IMR-90 (cell line): Measurements from ENCODE around the gene POLG2. TPM values are rescaled to one million over a fixed set of nuclear protein-coding genes. Genes with fewer than 3 reads are reported as not detected.

Experiments
- ATAC-seq: fragments of 200-7000 bp; cut with Tn5 transposase; 2 replicates; pipeline ENCODE4 v1.9.1; 2020; ENCODE audit warnings: low read depth, mild to moderate bottlenecking, moderate library complexity
- BruUV-seq: library from RNA; stranded (reverse); fragments of 400-500 nt; replicated peaks from 2 replicates; lab custom pipeline; 2021; lab: Mats Ljungman, UMichigan
- CTCF ChIA-PET: fragments of 300-600 bp; formaldehyde crosslinking; extraction: SDS; loops from one replicate; lab custom pipeline; 2021; ENCODE audit warnings: antibody characterized with exemption; lab: Yijun Ruan, JAX
- POLR2A ChIA-PET: fragments of 300-600 bp; sonication (Branson Sonifier 250); formaldehyde crosslinking; loops from one replicate; lab custom pipeline; 2022; ENCODE audit warnings: antibody characterized with exemption; ENCODE audit not compliant: unreplicated experiment; lab: Charles Lee
- DNase-seq: peaks from one replicate; pipeline ENCODE4 v3.0.0; 2013
- H2AFZ ChIP-seq: replicated peaks from 2 replicates; pipeline ENCODE3; 2013; ENCODE audit warnings: low read length, mild to moderate bottlenecking; ENCODE audit not compliant: poor library complexity
- H2AK5ac ChIP-seq: 2 replicates; pipeline ENCODE4 v1.6.1; 2013; ENCODE audit warnings: low read depth, low read length, inconsistent platforms
- H2AK9ac ChIP-seq: replicated peaks from 2 replicates; pipeline ENCODE3; 2013; ENCODE audit warnings: mild to moderate bottlenecking, low read depth, low read length, moderate library complexity; ENCODE audit not compliant: poor library complexity
- H2BK120ac ChIP-seq: 2 replicates; pipeline ENCODE4 v1.6.1; 2013; ENCODE audit warnings: low read depth, low read length, inconsistent platforms
- H2BK15ac ChIP-seq: 3 replicates; pipeline ENCODE4 v1.6.1; 2013; ENCODE audit warnings: low read depth, low read length, inconsistent platforms
- H2BK20ac ChIP-seq: 2 replicates; pipeline ENCODE4 v1.6.1; 2013; ENCODE audit warnings: low read depth, mild to moderate bottlenecking, inconsistent platforms, low read length, moderate library complexity
- H2BK5ac ChIP-seq: 2 replicates; pipeline ENCODE4 v1.6.1; 2013; ENCODE audit warnings: mild to moderate bottlenecking, low read depth, low read length, inconsistent platforms; ENCODE audit not compliant: poor library complexity, severe bottlenecking
- H3K14ac ChIP-seq: replicated peaks from 2 replicates; pipeline ENCODE4 v1.6.1; 2013; ENCODE audit warnings: low read depth, low read length, inconsistent platforms
- H3K18ac ChIP-seq: 2 replicates; pipeline ENCODE4 v1.6.1; 2013; ENCODE audit warnings: low read depth, low read length, control low read depth
- H3K23ac ChIP-seq: 2 replicates; pipeline ENCODE4 v1.6.1; 2013; ENCODE audit warnings: low read depth, low read length, inconsistent platforms
- H3K27ac ChIP-seq: 2 replicates; pipeline ENCODE4 v1.5.1; 2013; ENCODE audit warnings: mild to moderate bottlenecking, control low read depth, low read length; ENCODE audit not compliant: insufficient read depth
- H3K27me3 ChIP-seq: 2 replicates; pipeline ENCODE4 v1.6.1; 2013; ENCODE audit warnings: low read length; ENCODE audit not compliant: control insufficient read depth, insufficient read depth
- H3K36me3 ChIP-seq: 2 replicates; pipeline ENCODE4 v1.6.1; 2013; ENCODE audit warnings: low read length, mixed read lengths; ENCODE audit not compliant: control insufficient read depth, insufficient read depth
- H3K4ac ChIP-seq: 2 replicates; pipeline ENCODE4 v1.6.1; 2013; ENCODE audit warnings: low read depth, low read length, inconsistent platforms
- H3K4me1 ChIP-seq: 2 replicates; pipeline ENCODE4 v1.6.1; 2013; ENCODE audit warnings: low read length, mixed read lengths; ENCODE audit not compliant: control insufficient read depth, insufficient read depth
- H3K4me2 ChIP-seq: 2 replicates; pipeline ENCODE4 v1.6.1; 2013; ENCODE audit warnings: low read depth, mild to moderate bottlenecking, control low read depth, low read length, moderate library complexity
- H3K4me3 ChIP-seq: 2 replicates; pipeline ENCODE4 v1.5.1; 2013; ENCODE audit warnings: low read depth, mild to moderate bottlenecking, control low read depth, low read length, moderate library complexity; ENCODE audit not compliant: insufficient read depth
- H3K56ac ChIP-seq: 2 replicates; pipeline ENCODE4 v1.6.1; 2013; ENCODE audit warnings: low read length, inconsistent platforms; ENCODE audit not compliant: insufficient read depth; ENCODE audit errors: extremely low read depth
- H3K79me1 ChIP-seq, 2 experiments: 2 replicates each; pipeline ENCODE4 v1.6.1; 2013; ENCODE audit warnings: low read length in 2 of 2, inconsistent platforms in 1 of 2, low read depth in 1 of 2
- H3K9ac ChIP-seq: 2 replicates; pipeline ENCODE4 v1.6.1; 2013; ENCODE audit warnings: low read depth, low read length, control low read depth
- H3K9me1 ChIP-seq: 2 replicates; pipeline ENCODE4 v1.6.1; 2013; ENCODE audit warnings: low read length, inconsistent platforms; ENCODE audit not compliant: insufficient read depth
- H3K9me3 ChIP-seq: 2 replicates; pipeline ENCODE4 v1.6.1; 2013; ENCODE audit warnings: low read length; ENCODE audit not compliant: control insufficient read depth, insufficient read depth
- H4K20me1 ChIP-seq: 2 replicates; pipeline ENCODE4 v1.6.1; 2013; ENCODE audit warnings: low read length, inconsistent platforms; ENCODE audit not compliant: insufficient read depth
- H4K5ac ChIP-seq: 2 replicates; pipeline ENCODE4 v1.6.1; 2013; ENCODE audit warnings: mild to moderate bottlenecking, low read depth, low read length, control low read depth
- H4K8ac ChIP-seq, 2 experiments: 2 replicates each; pipeline ENCODE4 v1.6.1; 2013; ENCODE audit warnings: low read depth in 2 of 2, low read length in 2 of 2, control low read depth in 1 of 2, inconsistent platforms in 1 of 2
- H4K91ac ChIP-seq: 2 replicates; pipeline ENCODE4 v1.6.1; 2013; ENCODE audit warnings: low read depth, low read length, inconsistent platforms; ENCODE audit not compliant: insufficient read depth
- BHLHE40 ChIP-seq: fragments of 150-350 bp; IDR thresholded peaks from 2 replicates; pipeline ENCODE4 v1.6.1; 2016; ENCODE audit warnings: mild to moderate bottlenecking, low read depth, low read length
- CEBPB ChIP-seq: IDR thresholded peaks from 2 replicates; pipeline ENCODE4 v1.6.1; 2012; ENCODE audit warnings: low read depth, low read length, improper control_type of control experiment
- CHD1 ChIP-seq: IDR thresholded peaks from 2 replicates; pipeline ENCODE4 v1.6.1; 2012; ENCODE audit warnings: low read depth, low read length, improper control_type of control experiment
- FOS ChIP-seq: fragments of 150-350 bp; IDR thresholded peaks from 2 replicates; pipeline ENCODE4 v1.6.1; 2016; ENCODE audit warnings: low read depth, low read length
- MXI1 ChIP-seq: IDR thresholded peaks from 2 replicates; pipeline ENCODE4 v1.6.1; 2012; ENCODE audit warnings: low read depth, mild to moderate bottlenecking, low read length, moderate library complexity, borderline replicate concordance
- NFE2L2 ChIP-seq: fragments of 150-350 bp; IDR thresholded peaks from 2 replicates; pipeline ENCODE4 v1.6.1; 2016; ENCODE audit warnings: low read depth, mild to moderate bottlenecking, low read length
- POLR2A ChIP-seq: IDR thresholded peaks from 2 replicates; pipeline ENCODE4 v1.6.1; 2012; ENCODE audit warnings: mild to moderate bottlenecking, low read depth, low read length
- RAD21 ChIP-seq: IDR thresholded peaks from 2 replicates; pipeline ENCODE4 v1.6.1; 2012; ENCODE audit warnings: low read length, improper control_type of control experiment
- RFX5 ChIP-seq: IDR thresholded peaks from 2 replicates; pipeline ENCODE4 v1.8.0; 2012; ENCODE audit warnings: low read depth, mild to moderate bottlenecking, low read length, moderate library complexity
- SMC3 ChIP-seq: fragments of 150-350 bp; IDR thresholded peaks from 2 replicates; pipeline ENCODE4 v1.6.1; 2016; ENCODE audit warnings: low read depth, mild to moderate bottlenecking, antibody characterized with exemption, low read length, moderate library complexity
- USF2 ChIP-seq: fragments of 150-350 bp; IDR thresholded peaks from 2 replicates; pipeline ENCODE4 v1.6.1; 2017; ENCODE audit warnings: mild to moderate bottlenecking, antibody characterized with exemption, low read length, low read depth
- WGBS, 2 experiments: methylation state at CpG; one replicate each; pipeline versions ENCODE4 v1.1.5 to v1.1.7; 2013; ENCODE audit warnings: missing lambda C conversion rate in 2 of 2; ENCODE audit not compliant: insufficient read length in 1 of 2; ENCODE audit errors: extremely low coverage in 2 of 2; 5-methylcytosine and 5-hydroxymethylcytosine counted together
- dilution Hi-C: fragments of 300-500 bp; cut with HindIII; formaldehyde crosslinking; loops from one replicate; pipeline ENCODE4 v1.14.3; 2018; ENCODE audit warnings: low sequenced_read_pairs; ENCODE audit not compliant: unreplicated experiment
- in situ Hi-C: fragments of 300-500 bp; cut with MboI; formaldehyde crosslinking; loops from 3 replicates; pipeline ENCODE4 v1.14.3; 2019; ENCODE audit warnings: low sequenced_read_pairs, inconsistent platforms, mixed read lengths
- intact Hi-C: fragments of 100-400 bp; cut with micrococcal nuclease; formaldehyde crosslinking; loops from 2 replicates; pipeline ENCODE4 v1.10.0; 2022
- polyA plus RNA-seq, 3 experiments: library from polyadenylated mRNA; depleted of rRNA; stranded (reverse); fragments of >200 nt; gene quantifications; 2 replicates each; pipeline ENCODE4 v1.2.3, GENCODE V29; 2012; ENCODE audit warnings: low replicate concordance in 1 of 3
- total RNA-seq: library from RNA; depleted of rRNA; stranded (reverse); fragments of >200 nt; gene quantifications from 2 replicates; pipeline ENCODE4 v1.2.3, GENCODE V29; 2012

POLG2 gene
- total and polyA plus RNA-seq, 2 of the 4 experiments (the other 2 are of a cell fraction) = 7.0 to 7.7 TPM

DNA sequence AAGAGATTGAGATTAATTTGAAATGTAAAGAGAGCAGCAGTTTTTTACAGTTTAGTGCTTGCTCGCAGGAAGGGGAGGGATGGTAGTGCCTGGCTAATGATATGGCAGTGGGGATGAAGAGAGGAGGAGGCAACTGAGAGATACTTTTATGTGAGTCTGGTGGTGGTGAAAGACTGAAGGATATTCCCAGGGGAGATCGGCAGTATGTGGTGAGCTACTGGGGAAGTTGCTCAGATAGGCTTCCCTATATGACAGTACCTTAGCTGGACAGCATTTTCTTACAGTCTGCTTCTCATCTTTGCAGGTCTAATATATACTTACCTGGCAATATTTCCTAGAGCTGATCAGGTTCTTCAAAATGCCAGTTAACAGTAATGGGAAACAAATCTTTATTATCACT lies 18.6 kb upstream of the POLG2 start:
- Histone ChIP-seq H2BK20ac (no peak overlapping the region), H4K8ac (no peak overlapping the region), H2AK5ac (no peak overlapping the region), H3K9me3 (no peaks in the 10 kb centered on the region), H3K4me3 (no peak overlapping the region), H2BK15ac (no peak overlapping the region), H2BK5ac (no peak overlapping the region), H3K23ac (no peak overlapping the region), H3K4me2 (no peak overlapping the region), H3K4me1 (no peaks in the 10 kb centered on the region), H2BK120ac (no peak overlapping the region), H4K5ac (no peak overlapping the region), H4K91ac (no peak overlapping the region), H3K36me3 (peaks cover 32% of the 10 kb centered on the region), H2AFZ (no peak overlapping the region), H3K27me3 (no peaks in the 10 kb centered on the region), H3K9me1 (no peaks in the 10 kb centered on the region), H3K14ac (no peak overlapping the region), H2AK9ac (no peak overlapping the region), H3K4ac (no peak overlapping the region), H3K56ac (no peak overlapping the region), H3K9ac (no peak overlapping the region), H3K18ac (no peak overlapping the region), H3K27ac (no peak overlapping the region), H4K20me1 (peaks cover 3% of the 10 kb centered on the region; the same call in 1 of the 2 replicates), H3K79me1 (peaks cover 19 to 27% of the 10 kb centered on the region in 2 experiments)
- ChIA-PET POLR2A (interaction anchor here (1.3 kb wide), 1 partner anchor 10 kb away, joined by 3 read pairs; no protein-coding TSS in a partner anchor), CTCF (no interaction called here)
- TF ChIP-seq RAD21 (no peak), BHLHE40 (no peak), CHD1 (no peak), POLR2A (no peak), RFX5 (no peak), CEBPB (no peak), USF2 (no peak), FOS (no peak), SMC3 (no peak), NFE2L2 (no peak), MXI1 (no peak)
- no peak for ATAC-seq
- dilution Hi-C loops (no loop called here), in situ Hi-C loops (no loop called here), intact Hi-C loops (no loop called here)
- no peak for DNase-seq
- WGBS, 2 experiments = 80% methylated on average over 1 of the region's 2 CpGs; no CpG with 5 or more reads in 1 of the 2 experiments
- BruUV-seq = no TSS peak
